Activated CD4-positive, alpha-beta T cell treated with anti-CD3 and anti-CD28 coated beads for 36 hours (primary cell): ENCODE results near the gene SLC39A11. TPM values are rescaled to one million over a fixed set of nuclear protein-coding genes. Genes with fewer than 3 reads are reported as not detected.

Source experiments
- ATAC-seq: fragments of 200-7000 bp; cut with Tn5 transposase; one replicate; pipeline ENCODE4 v1.10.0; 2021; ENCODE audit warnings: mild to moderate bottlenecking, moderate library complexity
- CTCF ChIA-PET: fragments of 350-600 bp; sonication (Branson Sonifier 250); formaldehyde crosslinking; loops from one replicate; lab custom pipeline; 2021; ENCODE audit warnings: antibody characterized with exemption; lab: Charles Lee
- POLR2A ChIA-PET: fragments of 350-600 bp; sonication (Branson Sonifier 250); formaldehyde crosslinking; loops from one replicate; lab custom pipeline; 2021; ENCODE audit warnings: antibody characterized with exemption, inconsistent platforms; lab: Charles Lee
- DNase-seq: peaks from one replicate; pipeline ENCODE4 v3.0.0-alpha.2; 2020
- H3K27ac Mint-ChIP-seq: one replicate; pipeline ENCODE4 v1.8.0; 2021; ENCODE audit warnings: mixed read lengths
- H3K27me3 Mint-ChIP-seq: one replicate; pipeline ENCODE4 v1.8.0; 2021; ENCODE audit warnings: mixed read lengths
- H3K36me3 Mint-ChIP-seq: one replicate; pipeline ENCODE4 v1.8.0; 2021; ENCODE audit warnings: low read depth, mixed read lengths
- H3K4me1 Mint-ChIP-seq: one replicate; pipeline ENCODE4 v1.8.0; 2021; ENCODE audit warnings: mixed read lengths
- H3K4me3 Mint-ChIP-seq: one replicate; pipeline ENCODE4 v1.8.0; 2021; ENCODE audit warnings: mild to moderate bottlenecking, moderate library complexity, mixed read lengths
- H3K9me3 Mint-ChIP-seq: one replicate; pipeline ENCODE4 v1.8.0; 2021; ENCODE audit warnings: low read depth, mixed read lengths
- intact Hi-C, 2 experiments: fragments of 100-400 bp; cut with DNase I in 1 of 2; cut with micrococcal nuclease in 1 of 2; formaldehyde crosslinking; loops; one replicate each; pipeline versions ENCODE4 v1.14.2 to v1.15.1; 2022 to 2024; cut with DNase I, micrococcal nuclease
- total RNA-seq, 2 experiments: library from RNA; stranded (reverse); gene quantifications; one replicate each; pipeline ENCODE4 v1.2.3, GENCODE V29; 2021

SLC39A11 gene
- total RNA-seq, 2 experiments from 2014 or later = 12.5 to 17.2 TPM

DNA sequence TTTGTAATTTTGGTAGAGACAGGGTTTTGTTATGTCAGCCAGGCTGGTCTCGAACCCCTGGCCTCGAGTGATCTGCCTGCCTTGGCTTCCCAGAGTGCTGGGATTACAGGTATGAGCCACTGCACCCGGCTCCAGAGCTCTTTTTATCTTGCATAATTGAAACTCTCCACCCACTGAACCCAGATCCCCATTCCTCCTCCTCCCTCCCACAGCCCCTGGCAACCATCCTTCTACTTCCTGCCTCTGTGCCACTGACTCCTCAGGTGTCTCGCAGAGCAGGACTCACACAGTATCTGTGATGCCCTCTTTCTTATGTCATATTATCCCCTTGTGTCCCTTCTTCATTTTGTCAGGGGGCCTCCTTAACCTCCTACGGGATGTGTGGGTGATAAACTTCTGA lies 340.7 kb downstream of the SLC39A11 start:
- H3K4me1 Mint-ChIP-seq = no peaks in the 10 kb centered on the region
- peaks cover 2% of the 10 kb centered on the region for H3K9me3 Mint-ChIP-seq
- intact Hi-C loops = no loop called here
- H3K27ac Mint-ChIP-seq = no peak overlapping the region
- no peaks in the 10 kb centered on the region for H3K27me3 Mint-ChIP-seq
- peaks cover 4% of the 10 kb centered on the region for H3K36me3 Mint-ChIP-seq
- ATAC-seq = no peak
- DNase-seq = no peak
- no peak overlapping the region for H3K4me3 Mint-ChIP-seq
- POLR2A ChIA-PET = no interaction called here
- CTCF ChIA-PET = interaction anchor here (1.0 kb wide), 1 partner anchor 13 kb away, joined by 4 read pairs; no protein-coding TSS in a partner anchor

DNA sequence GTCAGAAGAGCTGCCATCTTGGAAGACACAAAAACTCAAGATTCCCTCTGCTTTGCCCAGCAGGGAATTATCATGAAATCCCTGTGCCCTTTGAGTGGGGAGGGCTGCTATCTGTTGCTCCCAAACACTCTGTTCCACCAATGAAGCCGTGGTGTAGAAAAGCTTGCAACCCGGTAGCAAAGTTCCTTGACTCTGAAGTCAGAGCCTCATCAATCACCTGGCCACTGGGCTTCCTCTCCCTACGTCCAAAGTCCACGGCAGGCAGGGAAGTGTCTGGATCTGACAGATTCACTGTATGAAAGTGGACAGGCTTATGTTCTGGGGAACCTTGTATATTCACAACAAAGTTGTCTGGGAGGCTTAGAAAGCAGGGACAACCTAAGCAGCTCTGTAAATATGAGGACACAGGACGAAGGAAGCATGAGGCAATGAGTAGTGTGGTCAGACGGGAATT lies 343.3 kb downstream of the SLC39A11 start:
- Mint-ChIP-seq H3K4me1 (no peaks in the 10 kb centered on the region), H3K9me3 (no peaks in the 10 kb centered on the region), H3K4me3 (no peak overlapping the region), H3K36me3 (no peaks in the 10 kb centered on the region), H3K27me3 (no peaks in the 10 kb centered on the region), H3K27ac (no peak overlapping the region)
- DNase-seq = no peak
- intact Hi-C loops = no loop called here
- ATAC-seq = no peak
- ChIA-PET CTCF (no interaction called here), POLR2A (no interaction called here)

DNA sequence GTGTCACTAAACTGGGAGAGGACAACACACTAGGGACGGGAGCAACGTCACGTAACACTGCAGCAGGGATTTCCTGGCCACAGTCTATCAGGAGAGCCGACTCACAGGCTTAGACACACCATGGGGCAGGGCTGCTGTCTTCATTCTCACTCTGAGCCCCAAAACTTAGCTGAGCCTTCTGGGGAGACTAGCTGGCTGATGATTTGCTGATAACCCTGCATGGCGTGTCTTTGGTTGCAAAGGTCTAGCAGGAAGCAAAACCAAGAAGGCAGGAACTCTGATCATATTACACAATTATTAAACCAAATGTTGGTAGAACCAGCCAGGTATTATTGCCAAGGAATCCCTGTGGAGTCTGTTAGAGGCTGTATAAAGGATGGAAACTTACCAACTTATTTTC lies 345.0 kb downstream of the SLC39A11 start:
- ChIA-PET CTCF (interaction anchor here (1.3 kb wide), 1 partner anchor 20 kb away, joined by 4 read pairs; no protein-coding TSS in a partner anchor), POLR2A (no interaction called here)
- intact Hi-C loops = no loop called here
- no peak for DNase-seq
- H3K4me1 Mint-ChIP-seq = no peaks in the 10 kb centered on the region
- no peak for ATAC-seq
- H3K27ac Mint-ChIP-seq = no peak overlapping the region
- H3K36me3 Mint-ChIP-seq = no peaks in the 10 kb centered on the region
- H3K4me3 Mint-ChIP-seq = no peak overlapping the region
- no peaks in the 10 kb centered on the region for H3K27me3 Mint-ChIP-seq
- H3K9me3 Mint-ChIP-seq = no peaks in the 10 kb centered on the region

DNA sequence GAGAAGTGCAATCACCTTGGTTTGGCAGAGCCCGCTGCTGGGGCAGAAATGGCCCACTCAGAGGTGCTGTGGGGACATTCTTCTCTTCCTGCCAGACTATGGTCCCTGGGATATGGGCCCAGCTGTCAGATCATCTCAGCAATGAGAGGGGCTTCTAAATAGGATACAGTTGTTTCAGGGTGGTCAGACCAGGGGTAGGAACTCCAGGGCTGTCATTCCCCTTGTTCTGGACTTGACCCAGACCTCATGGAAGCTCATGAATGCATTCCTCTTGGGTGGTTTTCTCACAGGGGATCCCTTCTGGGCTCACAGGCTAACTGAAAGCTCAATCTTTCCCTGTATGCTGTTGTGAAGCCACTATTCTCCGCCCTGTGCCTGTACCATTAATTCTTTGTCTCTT lies 347.2 kb downstream of the SLC39A11 start:
- ChIA-PET CTCF (no interaction called here), POLR2A (no interaction called here)
- ATAC-seq (no peak), DNase-seq (no peak)
- H3K27ac Mint-ChIP-seq = no peak overlapping the region
- no peaks in the 10 kb centered on the region for H3K4me1 Mint-ChIP-seq
- no peaks in the 10 kb centered on the region for H3K27me3 Mint-ChIP-seq
- no peaks in the 10 kb centered on the region for H3K36me3 Mint-ChIP-seq
- intact Hi-C loops = no loop called here
- H3K9me3 Mint-ChIP-seq = no peaks in the 10 kb centered on the region
- no peak overlapping the region for H3K4me3 Mint-ChIP-seq

DNA sequence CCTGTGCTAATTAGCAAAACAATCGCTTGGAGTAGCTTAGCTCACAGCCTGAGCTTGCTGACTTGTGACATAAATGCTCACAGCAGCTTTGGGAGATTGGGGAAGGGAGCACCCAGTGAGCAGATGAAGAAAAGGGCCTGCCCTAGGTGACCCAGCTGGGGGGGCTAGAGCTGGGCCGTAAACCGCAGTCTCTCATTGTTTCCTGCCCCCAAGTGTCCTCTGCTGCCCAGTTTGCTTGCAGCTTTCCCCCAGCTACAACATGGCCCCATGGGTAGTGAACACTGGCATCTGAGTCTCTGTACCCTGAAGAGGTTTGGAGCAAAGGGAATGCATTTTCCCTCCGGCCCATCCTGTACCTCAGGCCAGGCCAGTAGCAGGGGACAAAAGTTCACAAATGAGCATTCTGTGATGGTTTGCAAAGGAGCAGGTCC lies 349.4 kb downstream of the SLC39A11 start:
- Mint-ChIP-seq H3K27me3 (no peaks in the 10 kb centered on the region), H3K4me1 (no peaks in the 10 kb centered on the region), H3K4me3 (no peak overlapping the region), H3K27ac (no peak overlapping the region), H3K9me3 (no peaks in the 10 kb centered on the region), H3K36me3 (no peaks in the 10 kb centered on the region)
- POLR2A ChIA-PET = no interaction called here
- CTCF ChIA-PET = no interaction called here
- intact Hi-C loops = no loop called here
- DNase-seq = no peak
- ATAC-seq = no peak

DNA sequence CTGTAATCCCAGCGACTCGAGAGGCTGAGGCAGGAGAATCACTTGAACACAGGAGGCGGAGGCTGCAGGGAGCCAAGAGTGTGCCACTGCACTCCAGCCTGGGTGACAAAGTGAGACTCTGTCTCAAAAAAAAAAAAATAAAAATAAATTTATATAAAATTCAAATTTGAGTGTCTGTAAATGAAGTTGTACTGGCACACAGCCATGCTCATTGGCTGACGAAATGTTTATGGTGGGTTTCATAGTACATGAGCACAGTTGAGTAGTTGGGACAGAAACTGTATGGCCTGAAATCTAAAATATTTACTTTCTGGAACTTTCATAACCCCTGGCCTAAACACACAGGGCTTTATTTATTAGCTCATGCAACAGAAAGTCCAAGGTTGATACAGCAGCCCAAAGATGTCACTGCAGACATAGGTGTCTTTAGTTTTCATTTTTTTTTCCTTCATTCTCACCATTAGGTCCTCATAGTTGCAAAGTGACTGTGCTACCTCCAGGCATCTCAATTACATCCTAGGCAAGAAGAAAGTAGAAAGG lies 355.3 kb downstream of the SLC39A11 start:
- H3K4me1 Mint-ChIP-seq = no peaks in the 10 kb centered on the region
- no peak overlapping the region for H3K4me3 Mint-ChIP-seq
- no peak overlapping the region for H3K27ac Mint-ChIP-seq
- ATAC-seq = no peak
- H3K27me3 Mint-ChIP-seq = no peaks in the 10 kb centered on the region
- POLR2A ChIA-PET = no interaction called here
- no peaks in the 10 kb centered on the region for H3K9me3 Mint-ChIP-seq
- no peak for DNase-seq
- no peaks in the 10 kb centered on the region for H3K36me3 Mint-ChIP-seq
- intact Hi-C loops = no loop called here
- CTCF ChIA-PET = interaction anchor here (3.9 kb wide), 1 partner anchor 12 kb away, joined by 17 read pairs; no protein-coding TSS in a partner anchor

DNA sequence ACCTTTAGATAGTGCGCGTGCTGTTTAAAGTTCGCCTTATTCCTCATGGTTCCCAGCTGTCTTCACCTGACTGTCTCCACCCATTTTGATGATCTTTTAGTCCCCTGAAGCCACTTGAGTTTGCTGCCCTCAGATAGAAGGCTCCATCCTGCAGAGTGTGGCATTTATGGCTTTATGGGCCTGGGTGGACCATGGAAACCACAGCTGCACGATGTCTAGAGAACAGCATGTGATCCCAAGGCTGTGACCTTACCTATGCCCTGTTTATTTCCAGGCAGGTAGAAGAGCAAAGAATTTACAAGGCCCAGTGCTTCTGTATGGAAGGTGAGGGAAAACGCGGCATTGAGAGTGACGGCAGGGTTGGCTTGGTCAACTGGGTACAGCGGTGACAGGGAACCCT lies 356.9 kb downstream of the SLC39A11 start:
- Mint-ChIP-seq H3K9me3 (no peaks in the 10 kb centered on the region), H3K4me3 (no peak overlapping the region), H3K4me1 (no peaks in the 10 kb centered on the region), H3K27ac (no peak overlapping the region), H3K36me3 (no peaks in the 10 kb centered on the region), H3K27me3 (no peaks in the 10 kb centered on the region)
- no peak for ATAC-seq
- DNase-seq = no peak
- ChIA-PET CTCF (interaction anchor here (1.0 to 3.9 kb wide), 2 partner anchors 10 to 421 kb away, joined by 3 to 17 read pairs; no protein-coding TSS in a partner anchor), POLR2A (no interaction called here)
- intact Hi-C loops = no loop called here

DNA sequence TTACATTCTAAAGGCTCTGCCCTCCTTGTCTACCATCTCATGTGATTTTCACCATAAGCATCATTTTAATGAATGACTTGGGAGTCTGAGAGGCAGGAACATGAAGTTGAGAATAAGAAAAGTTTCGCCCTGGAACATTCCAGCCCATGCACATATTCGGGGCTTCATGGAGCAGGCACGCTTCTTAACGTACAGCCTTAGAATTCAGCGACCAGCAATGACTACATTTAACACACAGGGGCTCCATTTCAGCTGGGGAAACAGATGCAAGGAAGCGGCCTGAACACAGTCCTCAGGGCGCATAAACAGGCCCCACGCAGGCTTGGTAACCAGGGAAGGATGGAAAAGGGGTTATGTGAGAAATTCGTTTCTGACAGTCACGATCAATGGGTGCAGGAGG lies 357.4 kb downstream of the SLC39A11 start:
- CTCF ChIA-PET = interaction anchor here (0.6 to 3.9 kb wide), 4 partner anchors 9 to 500 kb away, joined by 3 to 17 read pairs (median 4); no protein-coding TSS in a partner anchor
- H3K9me3 Mint-ChIP-seq = no peaks in the 10 kb centered on the region
- intact Hi-C loops = no loop called here
- H3K4me3 Mint-ChIP-seq = no peak overlapping the region
- no peak for ATAC-seq
- H3K27me3 Mint-ChIP-seq = no peaks in the 10 kb centered on the region
- H3K4me1 Mint-ChIP-seq = no peaks in the 10 kb centered on the region
- POLR2A ChIA-PET = no interaction called here
- H3K27ac Mint-ChIP-seq = no peak overlapping the region
- H3K36me3 Mint-ChIP-seq = no peaks in the 10 kb centered on the region
- DNase-seq = no peak

DNA sequence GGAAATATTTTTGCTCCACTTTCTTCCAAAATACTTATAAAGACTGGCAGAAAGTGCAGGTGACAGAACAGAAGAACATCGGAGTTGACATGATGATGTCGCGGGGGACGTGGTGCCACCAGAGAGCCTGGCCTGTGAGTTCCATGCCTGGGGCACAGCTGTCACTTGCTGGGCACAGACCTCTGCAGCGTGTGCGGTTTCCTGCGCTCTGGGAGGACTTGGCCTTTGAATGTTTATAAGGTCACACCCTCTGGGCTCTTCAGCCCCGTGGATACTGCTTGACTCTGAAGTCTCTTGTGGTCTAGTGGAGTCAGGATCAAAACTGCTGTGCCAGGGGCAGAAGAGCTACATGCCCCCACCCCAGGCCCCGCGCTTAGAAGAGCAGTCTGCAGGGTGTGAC lies 357.9 kb downstream of the SLC39A11 start:
- ATAC-seq = no peak
- no peaks in the 10 kb centered on the region for H3K4me1 Mint-ChIP-seq
- ChIA-PET POLR2A (no interaction called here), CTCF (interaction anchor here (0.6 to 3.9 kb wide), 4 partner anchors 9 to 501 kb away, joined by 3 to 17 read pairs (median 4); no protein-coding TSS in a partner anchor)
- H3K9me3 Mint-ChIP-seq = no peaks in the 10 kb centered on the region
- H3K4me3 Mint-ChIP-seq = no peak overlapping the region
- intact Hi-C loops = no loop called here
- no peak for DNase-seq
- H3K36me3 Mint-ChIP-seq = no peaks in the 10 kb centered on the region
- H3K27ac Mint-ChIP-seq = no peak overlapping the region
- no peaks in the 10 kb centered on the region for H3K27me3 Mint-ChIP-seq

DNA sequence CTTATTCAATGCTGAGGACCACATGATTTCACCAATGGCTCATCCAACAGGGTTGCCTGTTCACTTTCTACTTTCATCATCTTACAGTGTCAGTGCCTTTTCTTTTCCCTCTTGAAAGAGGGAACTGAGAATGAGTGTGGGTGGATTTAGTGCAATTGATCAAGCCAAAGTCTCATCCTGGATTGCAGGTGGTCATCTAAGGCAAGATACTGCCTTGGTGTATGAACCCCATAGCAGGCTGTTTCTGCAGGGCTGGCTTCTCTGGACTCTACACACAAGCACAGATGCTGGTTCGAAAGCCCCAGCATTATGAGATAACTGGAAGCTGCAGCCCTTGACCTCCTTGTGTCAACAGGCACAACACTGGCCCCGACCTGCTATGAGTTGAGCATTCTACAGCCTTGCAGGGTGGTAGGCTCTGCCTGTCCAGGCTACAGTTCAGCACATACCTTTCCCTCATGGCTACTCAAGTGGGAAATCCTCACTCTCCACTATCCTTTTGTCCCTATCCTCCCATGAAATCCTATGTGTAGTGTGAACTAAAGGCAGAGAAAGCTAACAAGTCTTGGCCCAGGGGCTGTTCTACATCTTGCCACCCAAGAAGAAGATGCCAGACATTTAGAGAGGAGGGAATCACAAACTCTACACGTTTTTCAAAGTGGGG lies 358.7 kb downstream of the SLC39A11 start:
- ChIA-PET CTCF (interaction anchor here (0.7 to 3.9 kb wide), 4 partner anchors 8 to 422 kb away, joined by 3 to 17 read pairs (median 4); no protein-coding TSS in a partner anchor), POLR2A (no interaction called here)
- intact Hi-C loops = no loop called here
- no peaks in the 10 kb centered on the region for H3K36me3 Mint-ChIP-seq
- H3K27ac Mint-ChIP-seq = no peak overlapping the region
- no peaks in the 10 kb centered on the region for H3K27me3 Mint-ChIP-seq
- no peak for DNase-seq
- no peaks in the 10 kb centered on the region for H3K4me1 Mint-ChIP-seq
- H3K4me3 Mint-ChIP-seq = no peak overlapping the region
- H3K9me3 Mint-ChIP-seq = no peaks in the 10 kb centered on the region
- no peak for ATAC-seq

DNA sequence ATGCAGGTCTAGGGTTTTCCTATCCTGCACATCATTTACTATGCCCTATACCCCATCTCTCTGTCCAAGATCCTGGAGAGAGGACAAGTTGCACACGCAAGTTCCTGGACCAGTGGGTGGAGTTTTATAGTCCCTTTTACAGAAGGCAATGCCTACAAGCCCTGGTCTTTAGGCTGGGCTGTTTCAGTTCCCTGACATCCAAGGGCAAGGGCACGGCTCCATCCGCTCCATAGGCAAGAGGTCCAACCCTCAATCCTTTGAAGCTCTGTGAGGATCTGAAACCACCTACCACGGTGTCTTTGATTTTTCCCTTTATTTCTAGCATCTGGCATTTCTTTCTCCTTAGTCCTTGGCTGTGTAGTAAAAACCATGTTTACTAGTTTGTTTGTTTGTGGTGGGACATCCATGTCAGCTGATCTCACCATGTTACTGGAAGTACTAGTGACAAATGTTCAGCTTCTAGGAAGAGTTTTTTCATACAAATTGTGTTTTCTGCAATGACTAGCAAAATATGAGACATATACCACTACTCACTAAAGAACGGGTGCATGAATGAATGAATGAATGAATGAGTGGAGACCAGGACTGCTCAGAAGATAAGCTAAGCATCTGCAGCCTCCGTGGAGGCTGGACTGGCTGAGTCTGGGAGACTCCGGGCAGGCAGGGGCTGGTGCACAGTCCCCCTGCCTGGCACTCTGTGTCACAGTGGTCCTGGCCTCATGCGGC lies 359.4 kb downstream of the SLC39A11 start:
- CTCF ChIA-PET = interaction anchor here (0.7 to 1.2 kb wide), 2 partner anchors 9 to 423 kb away, joined by 3 to 4 read pairs; no protein-coding TSS in a partner anchor
- Mint-ChIP-seq H3K36me3 (no peaks in the 10 kb centered on the region), H3K4me1 (peaks cover 2% of the 10 kb centered on the region), H3K27me3 (no peaks in the 10 kb centered on the region), H3K4me3 (no peak overlapping the region), H3K9me3 (no peaks in the 10 kb centered on the region), H3K27ac (no peak overlapping the region)
- intact Hi-C loops = no loop called here
- POLR2A ChIA-PET = no interaction called here
- ATAC-seq = no peak
- DNase-seq = no peak
